D721Med (cell line): ENCODE results near the gene MCHR1.
"Not testable (repeated sequence)": the region's sequence is repeated elsewhere in the genome, so short reads cannot be mapped to it uniquely, and the experiment has no call there.

ENCODE experiments used
- DNase-seq: peaks from one replicate; pipeline ENCODE4 v3.0.0; 2011; ENCODE audit warnings: low spot score; ENCODE audit not compliant: insufficient read length
- FAIRE-seq: peaks from 2 replicates; lab custom pipeline; 2011; peaks lifted over from hg19 to GRCh38; lab: Jason Lieb, UNC
- TF ChIP-seq, protein P1 (sequence below): IDR thresholded peaks from 2 replicates; pipeline ENCODE4 v1.5.1; 2012; ENCODE audit warnings: mild to moderate bottlenecking, control low read depth; ENCODE audit not compliant: insufficient read depth; ENCODE audit errors: missing control alignments

MCHR1 gene

DNA sequence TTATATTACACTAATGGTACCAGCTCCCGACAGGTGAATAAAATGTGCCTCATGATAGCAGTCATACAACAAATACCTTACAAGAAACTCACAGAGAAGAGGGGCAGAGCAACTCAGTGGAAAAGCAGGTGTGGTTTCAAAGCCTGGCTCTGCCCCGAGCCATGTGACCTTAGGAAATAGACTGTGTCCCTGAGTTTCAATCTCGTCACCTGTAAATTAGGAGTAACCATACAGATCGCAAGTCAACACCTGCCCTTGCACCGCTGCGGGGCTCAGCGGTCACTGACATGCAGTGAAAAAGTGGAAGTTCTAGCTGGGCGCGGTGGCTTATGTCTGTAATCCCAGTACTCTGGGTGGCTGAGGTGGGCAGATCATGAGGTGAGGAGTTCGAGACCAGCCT lies 30.9 kb upstream of the MCHR1 start:
- no peak for DNase-seq
- TF ChIP-seq, protein P1, sequence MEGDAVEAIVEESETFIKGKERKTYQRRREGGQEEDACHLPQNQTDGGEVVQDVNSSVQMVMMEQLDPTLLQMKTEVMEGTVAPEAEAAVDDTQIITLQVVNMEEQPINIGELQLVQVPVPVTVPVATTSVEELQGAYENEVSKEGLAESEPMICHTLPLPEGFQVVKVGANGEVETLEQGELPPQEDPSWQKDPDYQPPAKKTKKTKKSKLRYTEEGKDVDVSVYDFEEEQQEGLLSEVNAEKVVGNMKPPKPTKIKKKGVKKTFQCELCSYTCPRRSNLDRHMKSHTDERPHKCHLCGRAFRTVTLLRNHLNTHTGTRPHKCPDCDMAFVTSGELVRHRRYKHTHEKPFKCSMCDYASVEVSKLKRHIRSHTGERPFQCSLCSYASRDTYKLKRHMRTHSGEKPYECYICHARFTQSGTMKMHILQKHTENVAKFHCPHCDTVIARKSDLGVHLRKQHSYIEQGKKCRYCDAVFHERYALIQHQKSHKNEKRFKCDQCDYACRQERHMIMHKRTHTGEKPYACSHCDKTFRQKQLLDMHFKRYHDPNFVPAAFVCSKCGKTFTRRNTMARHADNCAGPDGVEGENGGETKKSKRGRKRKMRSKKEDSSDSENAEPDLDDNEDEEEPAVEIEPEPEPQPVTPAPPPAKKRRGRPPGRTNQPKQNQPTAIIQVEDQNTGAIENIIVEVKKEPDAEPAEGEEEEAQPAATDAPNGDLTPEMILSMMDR = no peak
- FAIRE-seq = no peak

DNA sequence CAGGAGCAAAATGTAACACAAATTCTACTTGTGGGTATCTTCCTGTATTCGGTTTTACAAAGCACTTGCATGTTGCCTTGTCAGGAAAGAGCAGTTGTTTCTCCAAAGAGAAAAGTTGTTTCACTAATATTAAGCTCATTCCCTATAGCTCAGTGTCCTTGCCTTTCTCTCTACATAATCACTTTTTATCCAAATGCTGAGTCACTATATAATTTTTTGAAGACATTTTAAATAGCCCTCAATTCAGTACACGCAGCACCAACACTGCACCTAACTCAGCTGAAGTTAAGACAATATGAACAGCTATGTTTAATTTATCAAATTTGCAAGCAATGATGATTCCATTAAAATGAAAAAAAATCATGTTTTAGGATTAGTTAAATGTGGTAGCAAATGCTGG lies 28.2 kb upstream of the MCHR1 start:
- no peak for FAIRE-seq
- DNase-seq = no peak
- TF ChIP-seq, protein P1 = no peak

DNA sequence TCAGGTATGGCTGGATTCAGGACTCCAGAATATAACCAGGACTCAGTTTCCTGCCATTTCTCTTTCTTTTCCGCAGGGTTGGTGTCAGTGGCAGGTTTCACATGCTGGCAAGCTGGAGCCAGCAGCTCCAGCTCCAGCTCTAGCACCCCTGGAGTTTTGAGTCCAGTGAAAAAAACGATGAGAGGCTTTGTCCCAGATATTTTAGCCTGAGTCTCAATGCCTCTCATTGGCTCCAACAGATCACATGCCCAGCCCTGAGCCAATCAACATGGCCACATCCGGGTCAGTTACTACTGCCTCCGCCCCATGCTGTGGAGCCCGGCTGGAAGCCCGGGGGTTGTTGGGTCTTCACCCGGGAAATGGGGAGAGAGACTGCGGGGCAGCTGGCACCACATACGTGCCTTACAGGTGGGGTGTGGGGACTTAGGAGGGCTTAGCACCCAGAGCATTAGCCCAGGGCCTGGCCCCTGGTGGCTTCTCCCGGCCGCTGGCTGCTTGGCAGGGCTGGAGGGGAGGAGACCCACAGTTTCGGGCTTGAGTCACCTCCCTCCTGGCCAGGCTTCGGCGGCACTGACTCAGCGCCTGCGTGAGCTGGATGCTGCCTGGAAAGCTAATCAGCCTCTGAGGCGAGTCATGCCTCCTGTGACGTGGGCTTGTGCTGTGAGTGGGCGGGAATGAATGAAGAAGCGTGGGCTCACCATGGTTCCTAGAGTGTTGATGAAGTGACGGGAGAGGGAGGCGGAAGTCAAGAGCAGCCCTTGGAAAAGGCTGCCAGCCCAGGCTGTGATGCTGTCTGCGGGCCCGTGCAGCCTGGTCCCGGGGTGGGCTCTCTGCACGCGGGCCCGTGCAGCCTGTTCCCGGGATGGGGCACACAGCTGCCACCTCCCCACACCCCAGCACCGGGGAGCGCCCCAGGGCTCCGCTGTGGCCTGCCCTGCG lies 27.5 kb upstream of the MCHR1 start:
- TF ChIP-seq, protein P1 = no peak
- no peak for FAIRE-seq
- peak; percentile 51 for DNase-seq

DNA sequence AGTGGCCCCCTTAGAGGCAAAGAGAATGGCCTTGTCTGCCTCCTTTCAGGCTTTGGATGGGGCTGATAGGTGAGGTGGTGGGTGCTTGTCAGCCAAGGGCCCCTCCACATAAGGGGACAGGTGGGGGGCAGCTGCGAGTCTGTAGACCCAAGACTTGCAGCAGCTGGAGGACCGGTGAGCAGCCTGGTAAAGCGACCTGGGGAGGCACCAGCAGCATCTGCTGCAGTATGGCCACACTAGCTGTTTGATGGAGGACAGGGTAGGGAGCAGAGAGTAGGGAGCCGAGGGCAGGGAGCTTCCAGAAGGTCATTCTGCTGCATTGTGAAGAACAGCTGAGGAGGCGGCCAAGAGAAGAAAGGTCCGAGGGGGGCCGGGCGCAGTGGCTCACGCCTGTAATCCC lies 25.9 kb upstream of the MCHR1 start:
- TF ChIP-seq, protein P1 = no peak
- no peak for FAIRE-seq
- DNase-seq = no peak

DNA sequence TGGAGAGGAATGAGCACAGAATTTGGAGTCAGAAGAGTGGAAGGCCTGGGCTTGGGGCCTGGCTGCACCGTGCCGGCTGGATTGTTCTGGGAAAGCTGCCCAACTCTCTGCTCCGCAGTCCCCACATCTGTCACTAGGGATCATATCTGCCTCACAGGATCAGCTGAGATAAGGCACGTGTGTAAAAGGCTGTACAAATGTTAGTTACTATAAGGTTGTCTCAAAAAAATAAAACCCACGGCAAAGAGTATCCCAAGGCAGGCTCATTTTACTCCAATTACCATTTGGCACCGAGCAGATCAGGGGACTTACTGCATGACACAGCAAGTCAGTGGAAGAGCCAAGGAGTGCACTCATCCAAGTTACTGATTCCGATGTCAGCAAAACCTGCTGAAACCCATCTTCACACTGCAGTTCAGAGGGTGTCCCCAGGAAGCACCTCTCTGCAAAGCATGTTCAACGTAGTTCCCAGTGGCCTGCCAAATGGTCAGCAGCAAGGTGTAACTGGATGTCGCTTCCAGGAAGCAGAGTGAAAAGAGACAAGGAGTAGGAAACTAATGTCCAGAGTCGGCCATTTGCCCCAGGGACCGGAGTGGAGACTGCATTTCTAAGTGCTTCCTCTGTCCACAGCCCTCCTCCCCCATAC lies 24.6 kb upstream of the MCHR1 start:
- DNase-seq (no peak), FAIRE-seq (no peak)
- TF ChIP-seq, protein P1 = peak; percentile 40

DNA sequence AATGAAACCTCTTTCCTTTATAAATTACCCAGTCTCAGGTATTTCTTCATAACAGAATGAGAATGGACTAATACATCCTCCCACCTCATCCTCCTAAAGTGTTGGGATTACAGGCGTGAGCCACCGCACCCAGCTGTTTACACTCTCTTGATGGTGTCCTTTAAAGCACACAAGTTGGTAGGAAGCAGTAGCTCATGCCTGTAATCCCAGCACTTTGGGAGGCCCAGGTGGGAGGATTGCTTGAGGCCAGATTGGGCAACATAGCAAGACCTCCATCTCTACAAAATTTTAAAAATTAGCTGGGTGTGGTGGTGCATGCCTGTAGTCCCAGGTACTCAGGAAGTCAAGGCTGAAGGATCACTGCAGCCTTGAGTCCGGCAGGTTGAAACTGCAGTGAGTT lies 23.3 kb upstream of the MCHR1 start:
- FAIRE-seq, DNase-seq: not testable (repeated sequence)

DNA sequence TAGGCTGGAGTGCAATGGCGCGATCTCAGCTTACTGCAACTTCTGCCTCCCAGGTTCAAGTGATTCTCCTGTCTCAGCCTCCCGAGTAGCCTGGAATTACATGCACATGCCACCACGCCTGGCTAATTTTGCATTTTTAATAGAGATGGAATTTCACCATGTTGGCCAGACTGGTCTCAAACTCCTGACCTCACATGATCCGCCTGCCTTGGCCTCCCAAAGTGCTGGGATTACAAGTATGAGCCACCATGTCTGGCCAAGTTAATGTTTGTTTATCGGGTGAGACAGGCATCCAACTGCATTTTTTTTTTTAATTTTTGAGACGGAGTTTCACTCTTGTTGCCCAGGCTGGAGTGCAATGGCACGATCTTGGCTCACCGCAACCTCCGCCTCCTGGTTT lies 22.6 kb upstream of the MCHR1 start:
- FAIRE-seq, DNase-seq: not testable (repeated sequence)

DNA sequence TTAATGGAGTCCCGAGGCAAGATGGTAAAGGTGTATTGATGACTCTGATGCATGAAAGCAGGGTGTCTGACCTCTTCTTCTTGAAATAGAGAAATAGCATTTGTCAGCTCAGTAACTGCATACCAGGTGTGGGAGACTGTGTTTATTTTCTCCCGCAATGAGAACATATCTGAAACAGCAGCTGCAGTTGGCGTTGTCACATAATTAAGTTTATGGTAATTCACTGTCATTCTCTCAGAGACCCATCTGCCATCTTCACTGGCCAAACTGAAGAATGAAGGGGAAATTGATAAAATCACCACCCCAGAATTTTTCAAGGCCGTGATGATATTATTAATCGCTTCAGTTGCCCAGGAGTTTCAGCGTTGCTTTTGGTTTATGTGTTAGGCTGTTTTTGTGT lies 20.1 kb upstream of the MCHR1 start:
- DNase-seq (no peak), FAIRE-seq (no peak)
- TF ChIP-seq, protein P1 = no peak
